GM18867 (cell line): ENCODE data around the gene ZNF727.
"Not testable (repeated sequence)": the region's sequence is repeated elsewhere in the genome, so short reads cannot be mapped to it uniquely, and the experiment has no call there.

Experiments used
- ATAC-seq: cut with Tn5 transposase; IDR thresholded peaks from one replicate; pipeline ENCODE4 v1.9.1; 2021; ENCODE audit warnings: mild to moderate bottlenecking, moderate library complexity; ENCODE audit not compliant: unreplicated experiment

ZNF727 gene

DNA sequence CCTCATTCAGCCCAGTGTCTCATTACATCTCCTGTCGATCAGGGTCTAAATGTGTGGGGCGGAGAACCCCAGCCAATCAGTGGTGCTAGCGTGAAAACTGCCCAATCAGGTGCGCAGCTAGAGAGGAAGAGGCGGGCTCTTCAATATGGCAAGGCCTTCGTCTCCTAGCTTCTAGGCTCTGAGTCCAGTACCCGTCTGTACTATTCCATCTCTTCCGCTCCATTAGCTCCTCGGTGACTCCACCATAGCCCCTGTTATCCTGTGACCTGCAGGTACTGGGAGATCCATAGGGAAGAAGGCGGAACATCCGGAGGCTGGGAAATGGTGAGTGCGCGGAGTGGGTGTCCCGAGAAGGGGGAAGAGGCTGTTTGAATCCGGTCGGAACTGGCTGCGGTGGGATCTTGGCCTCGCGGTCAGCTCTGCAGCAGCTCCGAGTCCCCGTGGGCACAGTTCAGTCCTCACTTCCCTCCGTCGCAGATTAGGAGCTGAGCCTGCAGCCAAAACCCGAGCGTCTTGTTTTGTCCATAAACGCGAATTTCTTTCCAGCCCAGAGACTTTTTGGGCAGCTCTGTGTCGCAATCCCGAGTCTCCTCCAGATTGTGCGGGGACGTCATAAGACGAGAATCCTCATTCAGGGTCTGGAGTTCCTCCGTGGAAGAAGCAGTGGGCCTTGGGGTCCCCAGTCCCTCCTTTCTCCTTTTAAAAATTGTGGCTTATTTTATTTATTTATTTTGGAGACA lies at the start of gene ZNF727:
Gene ZNF727 (plus strand): TSS at position 134 of the 740 bp plus-strand sequence. CDS start 188 bp downstream, at position 322.
- no peak for ATAC-seq

DNA sequence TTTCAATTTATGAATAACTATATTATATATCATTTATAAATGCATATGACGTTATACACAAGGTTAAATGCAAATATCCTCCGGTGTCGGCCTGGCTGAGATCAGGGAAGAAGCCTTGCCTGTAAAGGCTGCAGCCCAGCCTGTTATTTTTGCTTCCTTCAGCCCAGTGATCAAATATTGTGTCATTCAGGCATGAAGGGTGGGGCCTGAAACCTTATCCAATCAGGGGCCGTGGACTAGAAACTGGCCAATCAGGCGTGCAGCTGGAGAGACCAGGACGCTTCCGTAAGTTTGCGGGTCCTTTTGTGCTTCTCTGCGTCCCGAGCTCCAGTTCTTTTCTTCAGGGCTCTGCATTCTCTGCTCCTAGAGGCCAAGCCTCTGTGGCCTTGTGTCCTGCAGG lies 46.7 kb upstream of the ZNF727 start, which contains the start of gene ZNF722:
Gene ZNF722 (plus strand): TSS at position 301 of the 400 bp plus-strand sequence. CDS start 113 bp downstream, outside the sequence.
- ATAC-seq, result no peak

DNA sequence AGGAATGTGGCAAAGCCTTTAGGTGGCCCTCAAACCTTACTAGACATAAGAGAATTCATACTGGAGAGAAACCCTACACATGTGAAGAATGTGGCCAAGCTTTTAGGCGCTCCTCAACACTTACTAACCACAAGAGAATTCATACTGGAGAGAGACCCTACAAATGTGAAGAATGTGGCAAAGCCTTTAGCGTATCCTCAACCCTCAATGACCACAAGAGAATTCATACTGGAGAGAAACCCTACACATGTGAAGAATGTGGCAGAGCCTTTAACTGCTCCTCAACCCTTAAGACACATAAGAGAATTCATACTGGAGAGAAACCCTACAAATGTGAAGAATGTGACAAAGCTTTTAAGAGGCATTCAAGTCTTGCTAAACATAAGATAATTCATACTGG lies 29.7 kb upstream of the ZNF727 start:
- ATAC-seq, result not testable (repeated sequence)

- no peak for ATAC-seq
Measured at GRCh38 chr7:64035388-64035787, 9.8 kb upstream of the ZNF727 start.

DNA sequence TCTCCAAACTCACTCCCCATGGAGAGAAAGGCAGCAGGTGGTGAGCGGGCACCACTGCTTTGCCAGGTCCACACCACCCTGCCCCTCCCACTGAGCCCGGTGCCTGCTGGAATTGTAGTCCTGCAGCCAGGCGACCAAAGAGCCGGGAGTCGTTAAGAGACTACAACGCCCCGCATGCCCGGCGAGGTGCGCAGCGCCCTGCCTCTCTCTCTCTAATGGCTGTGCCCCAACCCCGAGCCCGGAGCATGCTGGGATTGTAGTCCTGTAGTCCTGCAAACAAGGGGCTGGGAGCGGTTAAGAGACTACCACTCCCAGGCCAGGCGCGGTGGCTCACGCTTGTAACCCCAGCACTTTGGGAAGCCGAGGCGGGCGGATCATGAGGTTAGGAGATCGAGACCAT lies 8.1 kb upstream of the ZNF727 start:
- no peak for ATAC-seq

DNA sequence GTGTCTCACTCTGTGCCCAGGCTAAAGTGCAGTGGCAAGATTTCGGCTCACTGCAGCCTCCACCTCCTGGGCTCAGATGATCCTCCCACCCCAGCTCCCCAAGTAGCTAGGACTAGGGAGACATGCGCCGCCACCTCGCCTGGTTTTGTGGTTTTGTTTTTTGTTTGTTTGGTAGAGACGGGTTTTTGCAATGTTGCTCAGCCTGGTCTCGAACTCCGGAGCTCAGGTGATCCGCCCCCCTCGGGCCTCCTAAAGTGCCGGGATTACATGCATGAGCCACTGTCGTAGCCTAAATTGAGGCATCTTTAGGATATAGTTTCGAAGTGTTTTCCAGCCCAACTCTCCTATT lies 781 bp downstream of the ZNF727 start:
- ATAC-seq, result no peak

- not testable (repeated sequence) for ATAC-seq
Measured at GRCh38 chr7:64077837-64078698, 32.8 kb downstream of the ZNF727 start.

DNA sequence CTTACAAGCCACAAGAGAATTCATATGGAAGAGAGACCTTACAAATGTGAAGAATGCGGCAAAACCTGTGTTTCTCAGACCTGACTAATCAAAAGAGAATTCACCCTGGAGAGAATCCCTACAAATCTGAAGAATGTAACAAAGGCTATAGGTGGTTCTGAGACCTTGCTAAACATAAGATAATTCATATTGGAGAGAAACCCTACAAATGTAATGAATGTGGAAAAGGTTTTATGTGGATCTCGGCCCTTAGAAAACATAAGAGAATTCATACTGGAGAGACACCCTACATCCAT lies 33.4 kb downstream of the ZNF727 start:
- no peak for ATAC-seq

DNA sequence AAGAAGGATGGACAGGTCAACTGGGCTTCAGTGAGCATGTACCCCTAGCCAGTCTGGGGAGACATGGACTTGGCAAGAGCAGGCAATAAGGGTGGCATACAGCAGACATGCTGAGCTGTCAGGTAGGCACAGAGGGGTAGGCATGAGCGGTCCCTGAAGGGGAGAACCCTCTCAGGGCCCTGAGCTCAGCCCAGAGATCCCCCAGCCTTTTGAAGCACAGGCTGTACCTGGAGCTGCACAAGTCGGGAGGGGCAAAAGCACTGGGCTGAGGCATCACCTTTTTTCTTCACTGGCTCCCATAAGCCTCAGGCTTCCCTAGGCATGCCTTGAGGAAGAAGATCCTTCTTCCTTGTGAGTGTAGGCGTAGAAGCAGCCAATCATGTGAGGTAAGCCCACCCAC lies 42.3 kb downstream of the ZNF727 start:
- ATAC-seq, result no peak

- not testable (repeated sequence) for ATAC-seq
Measured at GRCh38 chr7:64088863-64089262, 43.6 kb downstream of the ZNF727 start.
